HG03175 (cell line): ENCODE results near the gene FAM210B.
"Not testable (repeated sequence)": the region's sequence is repeated elsewhere in the genome, so short reads cannot be mapped to it uniquely, and the experiment has no call there.

Experiments
- ATAC-seq: cut with Tn5 transposase; IDR thresholded peaks from one replicate; pipeline ENCODE4 v1.9.1; 2021; ENCODE audit warnings: mild to moderate bottlenecking, moderate library complexity; ENCODE audit not compliant: unreplicated experiment

FAM210B gene

DNA sequence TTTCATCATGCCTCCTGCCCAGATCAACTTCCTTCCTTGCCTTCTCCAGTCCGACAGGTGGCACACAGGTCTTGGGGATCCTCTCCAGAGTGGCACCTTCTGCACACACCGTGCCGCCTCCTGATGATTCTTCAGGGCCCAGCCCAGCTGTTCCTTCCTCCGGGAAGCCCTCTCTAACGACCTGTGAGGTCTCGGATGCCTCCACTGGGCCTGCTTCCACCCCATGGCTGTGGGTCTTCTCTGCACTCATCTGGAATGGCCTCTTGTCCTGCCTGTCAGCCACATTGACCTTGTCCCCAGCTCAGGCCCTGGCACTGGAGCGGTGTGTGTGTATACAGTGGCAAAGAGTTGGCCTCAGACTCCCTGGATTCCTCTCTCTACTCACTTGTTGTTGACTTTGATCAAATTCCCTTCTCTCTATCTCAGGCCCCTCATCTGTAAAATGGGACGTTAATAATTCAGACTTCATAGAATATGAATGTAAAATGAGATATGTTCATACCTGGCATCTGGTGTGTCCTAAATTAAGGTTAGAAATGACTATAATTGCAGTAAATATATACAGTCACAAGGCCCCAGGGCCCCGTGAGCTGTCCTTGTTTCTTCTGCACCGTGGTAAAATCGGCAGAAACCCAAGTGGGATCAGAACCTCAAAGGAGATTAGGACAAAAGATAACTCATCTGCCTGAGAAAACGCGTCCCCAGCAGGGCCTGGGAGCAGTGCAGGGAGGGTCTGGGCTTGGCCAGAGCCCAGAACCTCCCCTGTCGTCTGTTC lies 1.5 kb downstream of the FAM210B start:
- no peak for ATAC-seq

DNA sequence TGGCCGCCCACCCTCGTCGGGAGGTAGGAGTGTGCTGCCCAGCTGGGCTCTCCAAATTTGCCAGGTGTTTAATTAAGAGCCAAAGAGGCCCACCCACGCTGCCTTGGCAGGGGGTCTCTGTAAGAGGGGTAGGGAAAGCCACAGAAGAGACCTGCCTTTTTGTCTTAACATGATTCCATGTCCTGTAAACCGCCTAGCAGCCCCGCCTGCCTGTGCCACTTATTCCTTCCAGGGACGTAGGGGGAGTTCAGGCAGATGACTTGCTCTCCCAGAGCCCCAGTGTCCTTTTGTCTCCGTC lies 2.1 kb downstream of the FAM210B start:
- no peak for ATAC-seq

DNA sequence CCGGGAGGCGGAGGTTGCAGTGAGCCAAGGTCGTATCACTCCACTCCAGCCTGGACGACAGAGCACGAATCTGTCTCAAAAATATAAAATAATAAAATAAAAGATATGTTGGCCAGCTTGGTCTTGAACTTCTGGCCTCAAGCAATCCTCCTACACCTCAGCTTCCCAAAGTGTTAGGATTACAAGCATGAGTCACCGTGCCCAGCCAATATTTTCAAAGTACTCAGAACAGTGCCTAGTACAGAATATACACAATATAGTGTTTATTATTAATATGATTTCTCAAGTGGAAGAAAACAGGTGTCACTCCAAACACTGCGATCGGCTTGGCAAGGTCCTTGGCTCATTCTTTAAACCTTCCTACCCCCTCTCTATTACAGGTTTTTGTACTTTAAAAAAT lies 3.1 kb downstream of the FAM210B start:
- no peak for ATAC-seq

DNA sequence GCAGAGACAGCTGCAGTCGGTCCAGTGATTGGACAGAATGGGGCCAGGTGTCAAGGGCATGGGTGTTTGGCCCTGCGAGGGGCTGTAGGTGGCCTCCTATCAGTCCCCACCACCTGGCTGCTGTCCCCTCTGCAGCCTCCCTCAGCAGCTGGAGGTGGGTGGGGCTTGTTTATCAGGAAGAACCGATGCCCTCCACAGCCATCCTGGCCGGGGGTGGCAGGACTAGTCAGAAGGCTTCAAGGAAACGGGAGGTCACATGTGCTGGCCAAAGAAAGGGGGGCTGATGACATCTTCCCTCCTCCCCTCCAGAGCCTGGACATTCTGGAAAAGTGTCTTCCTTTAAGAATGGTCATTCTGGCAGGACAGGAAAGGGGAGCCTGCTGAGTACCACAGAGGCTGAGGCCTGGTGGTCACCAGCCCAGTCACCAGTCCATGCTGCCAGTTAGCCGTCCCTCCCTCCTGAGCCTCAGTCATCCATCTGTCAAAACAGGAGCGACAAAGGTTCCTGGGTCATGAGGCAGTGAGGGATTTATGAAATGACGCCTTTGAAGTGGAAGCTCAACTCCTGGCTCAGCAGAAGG lies 4.1 kb downstream of the FAM210B start:
- no peak for ATAC-seq

DNA sequence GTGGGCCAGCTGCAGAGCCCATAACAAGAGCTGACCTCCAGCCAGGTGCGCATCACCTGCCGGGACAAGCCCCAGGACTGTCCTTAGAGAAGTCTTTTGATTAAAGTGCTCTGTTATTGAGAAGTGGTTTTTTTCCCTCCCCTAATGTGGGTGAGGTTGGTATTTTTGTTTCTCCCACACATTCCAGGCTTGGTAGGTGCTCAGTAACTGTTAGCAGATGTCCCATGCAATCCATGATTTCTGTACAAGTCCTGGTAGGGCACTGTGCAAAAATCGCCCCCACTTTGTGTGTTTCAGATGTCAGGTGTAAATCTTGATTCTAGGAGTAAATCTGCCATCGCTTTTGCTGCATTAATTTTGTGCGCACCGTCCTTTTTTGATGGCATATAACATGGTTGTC lies 4.7 kb downstream of the FAM210B start:
- no peak for ATAC-seq

DNA sequence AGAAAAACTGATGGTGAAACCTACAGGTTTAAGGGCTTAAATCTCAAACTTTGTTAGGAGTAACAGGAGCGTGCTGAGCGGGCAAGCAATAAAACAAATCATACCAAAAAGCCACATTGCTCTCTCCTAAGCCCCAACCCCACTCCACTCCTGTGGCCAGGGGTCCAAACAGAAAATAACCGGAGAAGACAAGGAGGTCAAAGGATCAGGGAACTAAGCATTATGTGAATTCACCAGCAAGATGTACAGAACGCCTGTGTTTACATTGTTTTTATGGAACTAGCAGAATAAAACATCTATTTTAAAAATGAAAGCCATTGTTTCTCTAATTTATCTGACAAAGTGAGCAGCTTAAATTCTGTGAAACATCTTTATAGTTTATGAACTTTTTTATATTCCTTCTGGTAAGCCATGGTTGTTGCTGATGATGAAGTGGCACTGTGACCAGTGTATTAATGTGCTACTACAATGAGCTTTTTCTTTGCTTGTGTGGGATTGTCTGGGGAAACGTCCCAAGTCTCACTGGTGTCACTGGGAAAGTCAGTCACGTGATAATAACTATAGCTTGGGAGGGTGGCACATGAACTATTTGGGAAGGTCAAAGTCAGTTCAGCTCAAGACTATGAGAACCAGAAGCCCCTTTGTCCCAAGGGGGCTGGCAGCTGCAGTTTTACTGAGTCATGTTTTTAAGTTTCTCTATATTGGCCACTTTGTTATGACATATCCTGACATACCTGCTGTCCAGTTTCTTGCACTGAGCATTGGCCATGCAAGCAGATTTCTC lies 9.8 kb downstream of the FAM210B start:
- ATAC-seq, result no peak

DNA sequence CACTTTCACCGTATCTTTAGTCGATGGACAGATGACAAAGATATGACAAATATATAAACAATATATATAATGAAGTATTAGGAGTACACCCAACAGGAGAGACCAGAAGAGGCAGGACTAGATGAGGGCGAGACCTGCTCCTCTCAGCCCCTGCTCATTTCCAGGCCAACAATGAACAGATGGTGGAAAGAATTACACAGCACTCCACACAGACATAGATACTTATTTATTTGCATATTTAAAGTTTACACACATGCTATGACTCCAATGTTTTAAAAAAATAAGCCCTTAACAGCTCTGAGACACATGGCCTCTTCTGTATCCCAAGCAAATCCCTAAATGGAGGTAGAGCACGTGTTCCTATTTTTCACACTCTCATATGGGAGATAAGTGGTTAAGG lies 10.4 kb downstream of the FAM210B start:
- no peak for ATAC-seq

DNA sequence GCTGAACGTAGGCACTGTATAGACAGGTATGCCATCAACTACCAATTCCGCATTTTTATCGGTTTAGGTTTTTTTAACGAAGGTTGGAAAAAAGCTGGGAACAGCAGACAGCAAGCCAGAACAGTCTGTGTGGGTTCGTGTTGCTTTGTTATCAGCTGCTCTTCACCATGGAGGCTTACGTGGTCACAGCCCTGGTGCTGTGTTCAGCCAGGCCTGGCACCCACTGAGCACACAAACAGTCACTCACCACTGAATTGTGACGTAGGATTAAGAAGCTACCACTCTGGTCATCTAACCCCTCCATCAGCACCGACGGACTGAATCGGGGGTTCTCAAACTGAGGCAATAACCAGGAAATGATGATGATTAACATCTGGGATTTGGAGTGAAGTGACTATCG lies 13.2 kb downstream of the FAM210B start:
- ATAC-seq, result no peak

DNA sequence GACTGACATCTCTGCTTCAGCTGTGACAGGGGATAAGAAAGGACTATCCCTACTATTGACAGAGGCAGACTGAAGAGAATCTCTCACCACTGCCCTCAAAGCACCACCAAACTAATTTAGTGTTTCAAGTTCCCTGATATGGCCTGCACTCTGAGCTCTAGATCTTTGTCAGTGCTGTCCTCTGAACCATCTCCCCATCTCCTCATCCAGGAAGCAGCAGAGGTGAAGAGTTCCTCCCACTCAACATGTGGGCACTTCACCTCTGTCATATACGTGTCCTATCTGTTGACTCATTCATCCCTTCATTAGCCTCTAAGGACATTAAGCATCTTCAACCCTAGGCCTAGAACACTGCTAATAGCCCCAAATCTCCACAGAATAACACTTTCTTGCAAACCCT lies 14.1 kb downstream of the FAM210B start:
- ATAC-seq, result no peak

DNA sequence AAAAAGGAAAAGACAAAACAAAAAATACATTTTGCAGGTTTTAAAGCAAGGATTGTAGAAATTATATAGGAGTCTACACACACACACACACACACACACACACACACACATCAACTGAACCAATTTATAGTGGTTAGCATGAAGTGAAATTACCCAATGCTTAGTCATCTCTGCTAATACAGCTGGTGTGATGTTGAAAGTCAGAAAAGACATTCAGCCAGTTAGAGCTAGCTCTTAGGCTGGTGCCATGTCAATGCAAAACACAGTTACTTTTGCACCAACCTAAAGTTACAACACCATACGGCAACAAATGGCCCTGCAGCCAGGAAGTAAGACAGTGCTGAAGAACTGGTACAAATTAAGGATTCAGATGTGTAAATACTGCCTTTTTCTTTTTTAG lies 15.2 kb downstream of the FAM210B start:
- peak; percentile 56 for ATAC-seq

DNA sequence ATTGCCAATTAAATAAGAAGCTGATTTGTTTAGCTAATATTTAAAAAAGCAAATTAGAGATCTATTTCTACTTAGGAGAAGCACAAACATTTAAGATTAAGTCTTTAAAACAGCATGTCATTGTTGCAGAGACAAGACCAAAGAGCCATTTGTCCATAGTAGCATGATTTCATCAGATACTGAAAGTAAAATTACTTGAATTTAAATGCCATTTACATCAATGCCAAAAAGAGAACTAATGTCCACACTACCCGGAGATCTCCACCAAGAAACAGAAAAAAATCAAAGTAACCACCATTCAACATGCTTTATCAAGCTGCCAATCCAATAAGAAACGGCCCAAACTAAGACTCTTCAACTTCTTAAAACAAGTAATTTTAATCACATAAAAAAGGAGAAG lies 17.6 kb downstream of the FAM210B start:
- no peak for ATAC-seq

DNA sequence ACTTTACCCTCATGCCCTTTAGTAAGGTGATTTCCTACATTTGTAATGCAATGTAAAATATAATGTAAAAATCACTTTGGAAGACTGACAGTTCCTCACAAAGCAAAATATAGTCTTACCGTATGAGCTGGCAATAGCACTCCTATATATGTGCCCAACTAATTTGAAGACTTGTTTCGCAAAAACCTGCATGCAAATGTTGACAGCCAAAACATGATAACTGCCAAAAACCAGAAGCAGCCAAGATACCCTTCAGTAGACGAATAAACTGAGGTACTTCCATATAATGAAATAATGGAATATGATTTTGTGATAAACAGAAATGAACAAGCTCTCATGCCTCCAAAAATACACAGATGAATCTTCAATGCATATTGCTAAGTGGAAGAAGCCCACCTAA lies 19.6 kb downstream of the FAM210B start:
- no peak for ATAC-seq

DNA sequence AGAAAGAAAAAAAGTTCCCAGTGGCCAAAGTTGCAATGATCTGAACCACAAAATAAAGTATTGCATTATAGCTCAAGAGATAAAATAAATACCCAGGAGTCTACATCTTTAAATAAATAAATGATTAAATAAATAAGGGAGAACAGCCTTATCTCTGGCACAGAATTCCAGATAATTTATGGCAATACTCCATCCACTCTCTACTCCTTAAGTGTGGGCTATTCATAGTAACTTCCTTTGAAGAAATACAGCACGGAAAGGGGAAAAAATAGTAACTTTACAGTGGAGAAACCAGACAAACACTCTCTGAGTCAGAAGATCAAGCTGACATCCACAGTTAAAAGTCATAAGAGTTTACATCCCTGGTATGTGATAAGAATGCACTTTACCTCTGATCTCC lies 21.6 kb downstream of the FAM210B start:
- no peak for ATAC-seq

DNA sequence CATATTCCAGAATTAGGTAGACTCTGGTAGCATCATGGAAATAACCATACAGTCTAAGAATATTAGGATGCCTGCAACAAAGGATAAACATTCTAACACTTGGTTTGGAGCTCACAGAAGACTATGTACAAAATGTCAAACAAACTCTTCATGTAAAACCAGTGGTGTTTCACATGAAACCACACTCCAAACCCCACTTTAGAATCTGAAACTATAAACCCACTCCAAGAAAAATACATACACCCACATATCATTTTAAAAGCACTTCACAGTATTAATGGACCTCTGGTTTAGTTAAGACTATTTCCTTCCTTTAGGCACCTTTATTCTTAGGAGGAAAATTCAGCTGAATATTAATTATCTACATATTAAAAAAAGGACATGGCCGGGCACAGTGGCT lies 22.7 kb downstream of the FAM210B start:
- ATAC-seq, result no peak

DNA sequence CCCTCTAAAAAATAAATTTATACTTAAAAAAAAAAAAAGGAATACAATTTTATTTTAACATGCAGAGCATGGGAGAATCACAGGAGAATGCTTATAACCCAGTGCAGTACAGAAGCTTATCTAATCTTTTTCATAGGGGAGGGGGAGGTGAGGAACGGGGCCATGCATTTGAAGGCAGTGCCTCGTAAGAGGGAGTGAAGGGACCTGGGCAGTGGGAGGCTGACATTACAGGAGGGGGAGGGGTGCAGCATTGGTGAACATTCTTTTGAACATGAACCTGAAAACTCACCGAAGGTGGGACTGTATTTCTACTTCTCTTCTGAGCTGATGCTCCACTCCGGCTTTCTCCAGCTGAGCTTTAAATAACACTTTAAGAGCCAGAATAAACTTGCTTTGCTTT lies 23.9 kb downstream of the FAM210B start:
- ATAC-seq, result no peak

DNA sequence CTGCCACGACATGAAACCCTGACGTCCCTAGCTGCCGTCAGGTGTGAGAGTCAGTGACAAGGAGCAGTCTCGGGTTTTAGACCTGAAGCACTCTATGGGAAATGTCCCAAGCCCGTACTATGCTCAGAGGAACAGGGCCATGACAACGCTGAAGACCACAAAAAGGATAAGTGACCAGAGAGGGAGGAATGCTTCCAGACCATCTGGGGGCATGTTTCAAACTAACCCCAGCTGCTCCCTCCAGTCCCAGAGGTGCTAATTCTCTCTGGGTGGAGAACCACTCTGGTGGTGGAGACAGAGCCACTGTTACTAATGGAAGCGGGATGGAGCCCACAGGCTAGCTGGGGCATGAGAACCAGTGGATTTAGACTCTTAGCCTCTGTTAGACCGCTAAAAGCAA lies 24.6 kb downstream of the FAM210B start:
- no peak for ATAC-seq

DNA sequence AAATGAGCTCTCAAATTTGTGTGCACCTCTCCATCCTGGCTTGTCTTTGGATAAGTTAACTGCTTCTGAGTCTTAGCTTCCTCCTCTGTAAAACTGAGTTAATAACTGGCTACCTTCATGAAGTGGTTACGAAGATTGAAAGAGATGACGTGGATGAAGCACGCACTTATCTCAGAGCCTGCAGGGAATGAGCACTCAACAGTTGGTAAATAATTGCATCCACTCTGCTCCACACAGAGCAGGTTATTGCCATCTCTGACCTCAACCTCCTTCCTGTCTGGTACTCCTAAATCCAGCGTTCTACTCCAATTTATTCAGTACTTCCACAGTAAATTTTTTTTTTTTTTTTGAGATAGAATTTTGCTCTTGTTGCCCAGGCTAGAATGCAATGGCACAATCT lies 26.4 kb downstream of the FAM210B start:
- ATAC-seq, result no peak

DNA sequence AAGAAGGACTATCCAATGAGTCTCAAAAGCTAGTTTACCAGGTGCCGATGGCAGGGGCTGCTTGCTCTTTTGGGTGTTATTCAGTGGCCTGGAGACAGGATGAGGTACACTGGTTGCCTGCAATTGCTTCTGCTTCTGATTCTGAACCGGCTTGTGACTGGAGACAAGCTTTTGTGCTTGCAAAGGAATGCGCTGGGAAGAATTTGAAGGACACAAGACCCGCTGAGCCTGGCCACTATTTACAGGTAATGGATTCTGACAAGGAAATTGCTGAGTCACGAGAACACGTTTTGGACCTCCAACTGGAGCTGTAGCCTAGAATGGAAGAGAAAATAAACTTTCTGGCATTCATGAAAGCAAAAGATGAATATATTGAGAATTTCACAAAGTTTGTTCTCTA lies 27.4 kb downstream of the FAM210B start:
- ATAC-seq, result no peak

DNA sequence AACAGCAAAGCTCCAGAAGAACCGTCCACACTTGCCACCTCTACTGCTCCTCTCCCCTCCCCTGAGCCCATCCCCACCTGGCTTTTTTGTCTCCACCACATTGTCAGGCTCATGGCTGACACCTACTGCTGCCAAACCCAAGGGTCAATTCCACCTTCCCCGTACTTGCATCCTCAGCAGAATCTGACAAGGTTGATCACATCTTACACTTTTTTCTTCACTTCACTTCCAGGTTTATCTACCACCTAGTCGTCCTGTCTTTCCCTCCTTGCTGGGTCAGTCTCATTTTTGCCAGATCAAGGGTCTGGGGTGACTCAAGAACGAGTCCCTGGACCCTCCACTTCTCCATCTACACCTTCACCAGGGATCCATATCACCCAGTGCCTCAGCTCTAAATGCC lies 30.1 kb downstream of the FAM210B start:
- no peak for ATAC-seq

DNA sequence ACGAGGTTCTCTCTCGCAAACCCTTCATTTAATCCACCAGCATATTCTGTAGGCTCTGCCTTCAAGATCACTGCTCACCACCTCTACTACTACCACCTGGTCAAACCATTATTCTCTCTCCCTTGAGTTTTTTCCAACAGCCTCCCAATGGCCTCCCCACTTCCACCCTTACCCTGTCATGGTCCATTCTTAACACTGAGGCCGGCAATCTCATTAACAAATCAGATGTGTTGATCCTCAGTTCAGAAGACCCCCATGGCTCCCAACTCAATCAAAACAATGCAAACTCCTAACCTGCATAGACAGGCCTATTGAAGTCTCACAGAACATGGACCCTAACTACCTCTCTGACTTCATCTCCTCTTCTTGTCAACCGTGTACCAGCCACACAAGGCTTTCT lies 31.0 kb downstream of the FAM210B start:
- no peak for ATAC-seq

DNA sequence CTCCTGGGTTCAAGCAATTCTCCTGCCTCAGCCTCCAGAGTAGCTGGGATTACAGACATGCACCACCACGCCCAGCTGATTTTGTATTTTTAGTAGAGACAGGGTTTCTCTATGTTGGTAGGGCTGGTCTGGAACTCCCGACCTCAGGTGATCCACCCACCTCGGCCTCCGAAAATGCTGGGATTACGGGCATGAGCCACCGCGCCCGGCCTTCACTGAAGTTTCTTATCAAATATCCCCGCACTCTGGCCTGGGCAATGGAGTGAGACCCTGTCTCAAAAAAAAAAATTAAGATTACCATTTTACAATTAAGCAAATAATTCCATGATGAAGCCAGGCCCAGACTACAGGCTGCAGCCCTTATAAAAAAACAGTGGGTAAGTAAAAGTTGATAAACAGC lies 31.6 kb downstream of the FAM210B start:
- not testable (repeated sequence) for ATAC-seq

DNA sequence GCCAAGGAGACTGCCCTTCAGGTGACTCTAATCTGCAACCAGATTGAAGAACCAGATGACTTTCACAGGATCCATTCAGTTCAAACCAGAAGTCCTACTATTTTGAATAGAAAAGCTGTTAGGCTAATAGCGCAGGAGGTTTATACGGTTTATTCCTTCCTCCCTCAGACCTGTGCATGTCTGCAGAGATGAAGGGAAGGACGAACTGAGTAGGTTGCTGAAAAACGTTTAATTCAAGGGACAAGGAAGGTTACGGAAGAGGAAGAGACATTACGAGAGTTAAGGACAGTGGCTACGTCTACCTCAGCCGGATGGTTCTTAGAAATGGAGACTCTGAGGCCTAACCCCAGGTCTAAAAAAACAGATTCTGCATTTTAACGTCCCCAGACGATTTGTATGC lies 32.3 kb downstream of the FAM210B start:
- no peak for ATAC-seq
